ENCODE measurements around the gene GLB1L2.

DNA sequence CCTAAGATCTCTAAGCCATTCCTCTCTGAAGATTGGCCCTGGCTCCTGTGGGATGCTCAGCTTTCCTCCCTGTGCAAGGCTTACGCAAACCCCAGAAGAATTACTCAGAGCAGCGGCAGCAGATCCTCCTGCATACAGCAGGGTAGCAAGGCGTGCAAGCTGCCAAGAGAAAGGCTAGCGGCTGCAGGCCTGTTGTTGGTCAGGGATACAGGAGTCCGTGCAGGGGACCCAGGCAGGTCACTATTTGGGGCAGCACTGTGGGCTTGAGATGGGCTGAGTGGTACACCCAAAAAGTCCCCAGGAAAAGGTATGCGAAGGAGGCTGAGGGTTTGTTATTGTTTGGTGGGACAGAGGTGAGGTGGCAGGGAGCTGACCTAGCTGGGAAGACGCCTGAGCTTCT is 1.5 kb downstream of the GLB1L2 start:
- TF ChIP-seq CTCF (IDR thresholded peaks at IDR 0.05; ENCODE audit: insufficient read depth, low read length) (no peak), POLR2AphosphoS5 (IDR thresholded peaks at IDR 0.05; ENCODE audit: low read depth) (no peak)
